Type B pancreatic cell (in vitro differentiated cells): ENCODE results near the gene MYDGF. TPM values are rescaled to one million over a fixed set of nuclear protein-coding genes. Genes with fewer than 3 reads are reported as not detected.

ENCODE experiments used
- DNase-seq: peaks from one replicate; pipeline ENCODE4 v3.0.0; 2021; ENCODE audit warnings: mixed read lengths; ENCODE audit not compliant: unreplicated experiment; ENCODE audit errors: extremely low spot score
- H3K27ac Mint-ChIP-seq: 2 replicates; pipeline ENCODE4 v1.8.0; 2021; ENCODE audit warnings: mild to moderate bottlenecking, mixed read lengths
- H3K27me3 Mint-ChIP-seq: 2 replicates; pipeline ENCODE4 v1.8.0; 2021; ENCODE audit warnings: mixed read lengths
- H3K36me3 Mint-ChIP-seq: 2 replicates; pipeline ENCODE4 v1.8.0; 2021; ENCODE audit warnings: mixed read lengths
- H3K4me1 Mint-ChIP-seq: one replicate; pipeline ENCODE4 v1.8.0; 2021; ENCODE audit warnings: mixed read lengths; ENCODE audit not compliant: unreplicated experiment
- H3K4me3 Mint-ChIP-seq: 2 replicates; pipeline ENCODE4 v1.8.0; 2021; ENCODE audit warnings: mild to moderate bottlenecking, mixed read lengths
- H3K9me3 Mint-ChIP-seq: 2 replicates; pipeline ENCODE4 v1.8.0; 2021; ENCODE audit warnings: mixed read lengths
- total RNA-seq: library from RNA; stranded (reverse); gene quantifications from 2 replicates; pipeline ENCODE4 v1.2.1, GENCODE V29; 2021; ENCODE audit warnings: low replicate concordance
- TF ChIP-seq, protein P1 (sequence below): fragments of 200-600 bp; sonication (generic); conservative IDR thresholded peaks from 2 replicates; pipeline ENCODE4 v1.5.0; 2021; ENCODE audit warnings: antibody characterized with exemption, mild to moderate bottlenecking

Gene MYDGF
- total RNA-seq, 1 donor from 2014 or later: 57.5 TPM

DNA sequence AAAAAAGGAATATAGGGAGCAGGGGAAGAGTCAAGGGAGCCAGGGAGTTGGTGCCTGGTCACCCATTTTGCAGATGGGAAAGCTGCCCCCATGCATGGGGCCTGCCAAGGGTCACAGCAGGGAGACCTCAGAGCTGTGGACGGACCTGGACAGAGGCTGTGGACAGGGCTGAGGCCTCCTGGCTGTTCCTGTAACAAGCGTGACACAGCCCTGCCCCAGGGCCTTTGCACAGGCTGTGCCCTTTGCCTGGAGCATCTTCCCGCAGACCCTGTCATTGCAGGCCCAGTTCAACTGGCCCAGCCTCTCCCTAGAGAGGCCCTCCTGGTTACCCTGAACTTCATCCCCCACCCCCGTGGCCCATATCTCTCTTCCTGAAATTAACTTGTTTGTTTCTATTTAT, 24.4 kb downstream of the MYDGF start:
- Mint-ChIP-seq H3K27ac (no peak overlapping the region), H3K9me3 (no peaks in the 10 kb centered on the region), H3K4me3 (no peak overlapping the region), H3K27me3 (no peaks in the 10 kb centered on the region), H3K36me3 (no peaks in the 10 kb centered on the region), H3K4me1 (peaks cover under 1% of the 10 kb centered on the region)
- TF ChIP-seq, protein P1, sequence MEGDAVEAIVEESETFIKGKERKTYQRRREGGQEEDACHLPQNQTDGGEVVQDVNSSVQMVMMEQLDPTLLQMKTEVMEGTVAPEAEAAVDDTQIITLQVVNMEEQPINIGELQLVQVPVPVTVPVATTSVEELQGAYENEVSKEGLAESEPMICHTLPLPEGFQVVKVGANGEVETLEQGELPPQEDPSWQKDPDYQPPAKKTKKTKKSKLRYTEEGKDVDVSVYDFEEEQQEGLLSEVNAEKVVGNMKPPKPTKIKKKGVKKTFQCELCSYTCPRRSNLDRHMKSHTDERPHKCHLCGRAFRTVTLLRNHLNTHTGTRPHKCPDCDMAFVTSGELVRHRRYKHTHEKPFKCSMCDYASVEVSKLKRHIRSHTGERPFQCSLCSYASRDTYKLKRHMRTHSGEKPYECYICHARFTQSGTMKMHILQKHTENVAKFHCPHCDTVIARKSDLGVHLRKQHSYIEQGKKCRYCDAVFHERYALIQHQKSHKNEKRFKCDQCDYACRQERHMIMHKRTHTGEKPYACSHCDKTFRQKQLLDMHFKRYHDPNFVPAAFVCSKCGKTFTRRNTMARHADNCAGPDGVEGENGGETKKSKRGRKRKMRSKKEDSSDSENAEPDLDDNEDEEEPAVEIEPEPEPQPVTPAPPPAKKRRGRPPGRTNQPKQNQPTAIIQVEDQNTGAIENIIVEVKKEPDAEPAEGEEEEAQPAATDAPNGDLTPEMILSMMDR: no peak
- no peak for DNase-seq

DNA sequence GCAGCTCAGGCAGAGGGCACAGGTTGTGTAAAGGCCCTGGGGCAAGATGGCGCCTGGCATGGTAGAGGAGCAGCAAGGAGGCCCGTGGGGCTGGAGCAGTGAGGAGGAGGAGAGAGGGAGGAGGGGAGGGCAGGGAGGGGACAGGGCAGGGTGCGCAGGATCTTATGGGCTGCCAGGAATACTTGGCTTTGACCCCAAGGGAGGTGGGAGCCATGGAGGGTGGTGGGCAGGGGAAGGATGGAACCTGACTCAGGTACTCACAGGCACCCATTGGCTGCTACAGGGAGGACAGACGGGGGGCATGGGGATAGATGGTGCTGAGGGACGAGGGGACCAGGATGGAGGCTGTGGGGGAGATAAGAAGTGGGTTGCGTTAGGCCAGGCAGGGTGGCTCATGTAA, 27.5 kb downstream of the MYDGF start:
- TF ChIP-seq, protein P1: no peak
- H3K4me1 Mint-ChIP-seq: peaks cover 3% of the 10 kb centered on the region
- H3K4me3 Mint-ChIP-seq: no peak overlapping the region
- DNase-seq: no peak
- H3K36me3 Mint-ChIP-seq: no peaks in the 10 kb centered on the region
- H3K27ac Mint-ChIP-seq: no peak overlapping the region
- no peaks in the 10 kb centered on the region for H3K9me3 Mint-ChIP-seq
- no peaks in the 10 kb centered on the region for H3K27me3 Mint-ChIP-seq

DNA sequence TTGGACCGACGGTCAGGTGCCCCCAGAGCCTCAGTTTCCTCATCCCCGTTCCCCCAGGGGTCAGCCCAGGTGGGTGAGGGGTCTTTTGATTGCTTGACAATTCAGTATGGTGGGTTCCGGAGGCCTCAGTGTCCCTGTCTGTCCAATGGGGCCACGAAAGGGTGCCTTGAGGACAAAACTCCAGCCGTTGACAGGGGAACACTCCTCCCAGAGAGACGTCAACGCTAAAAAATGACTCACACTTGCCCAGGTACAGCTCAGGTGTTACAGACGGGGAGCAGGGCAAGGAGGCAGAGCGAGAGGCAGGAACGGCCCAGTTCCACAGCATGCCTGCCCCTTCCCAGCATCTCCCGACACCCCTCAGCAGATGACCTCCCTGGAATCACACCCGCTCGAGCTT, 29.0 kb downstream of the MYDGF start:
- TF ChIP-seq, protein P1: no peak
- Mint-ChIP-seq H3K27me3 (no peaks in the 10 kb centered on the region), H3K9me3 (no peaks in the 10 kb centered on the region), H3K27ac (no peak overlapping the region), H3K36me3 (no peaks in the 10 kb centered on the region), H3K4me3 (no peak overlapping the region), H3K4me1 (peaks cover 3% of the 10 kb centered on the region)
- DNase-seq: no peak

DNA sequence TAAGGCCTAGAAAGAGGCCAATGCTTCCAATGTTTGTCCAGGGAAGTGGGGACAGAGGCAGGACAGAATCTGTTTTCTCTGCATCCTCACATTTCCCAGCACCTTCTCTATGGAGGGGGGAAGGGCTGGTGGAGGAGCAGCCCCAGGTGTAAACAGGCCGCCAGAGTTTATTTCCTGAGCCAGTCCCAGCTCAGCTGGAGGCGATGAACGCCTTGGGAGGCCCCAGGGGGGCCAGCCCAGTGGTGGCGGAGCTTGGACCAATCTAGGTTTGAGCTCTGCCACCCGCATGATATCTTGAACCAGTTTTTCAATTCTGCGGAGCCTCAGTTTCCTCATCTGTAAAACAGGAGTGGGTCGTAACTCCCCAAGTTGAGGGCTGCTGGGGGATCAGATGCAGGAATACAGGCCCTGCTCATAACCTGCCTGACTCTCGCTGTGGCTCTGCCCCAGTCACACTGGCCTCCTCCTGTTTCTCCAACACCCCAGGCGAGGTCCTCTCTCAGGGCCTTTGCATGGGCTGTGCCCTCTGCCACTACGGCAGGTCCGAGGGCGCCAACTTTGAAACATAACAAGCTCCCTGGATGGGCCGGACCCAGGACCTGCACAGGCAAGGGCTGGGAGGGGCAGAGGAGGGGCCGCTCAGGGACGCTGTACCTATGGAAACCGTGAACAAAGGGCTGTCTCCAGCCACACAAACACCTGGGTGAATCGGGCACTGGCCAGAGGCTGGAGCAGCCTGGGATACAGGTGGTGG, 29.7 kb downstream of the MYDGF start:
- H3K27ac Mint-ChIP-seq: no peak overlapping the region

DNA sequence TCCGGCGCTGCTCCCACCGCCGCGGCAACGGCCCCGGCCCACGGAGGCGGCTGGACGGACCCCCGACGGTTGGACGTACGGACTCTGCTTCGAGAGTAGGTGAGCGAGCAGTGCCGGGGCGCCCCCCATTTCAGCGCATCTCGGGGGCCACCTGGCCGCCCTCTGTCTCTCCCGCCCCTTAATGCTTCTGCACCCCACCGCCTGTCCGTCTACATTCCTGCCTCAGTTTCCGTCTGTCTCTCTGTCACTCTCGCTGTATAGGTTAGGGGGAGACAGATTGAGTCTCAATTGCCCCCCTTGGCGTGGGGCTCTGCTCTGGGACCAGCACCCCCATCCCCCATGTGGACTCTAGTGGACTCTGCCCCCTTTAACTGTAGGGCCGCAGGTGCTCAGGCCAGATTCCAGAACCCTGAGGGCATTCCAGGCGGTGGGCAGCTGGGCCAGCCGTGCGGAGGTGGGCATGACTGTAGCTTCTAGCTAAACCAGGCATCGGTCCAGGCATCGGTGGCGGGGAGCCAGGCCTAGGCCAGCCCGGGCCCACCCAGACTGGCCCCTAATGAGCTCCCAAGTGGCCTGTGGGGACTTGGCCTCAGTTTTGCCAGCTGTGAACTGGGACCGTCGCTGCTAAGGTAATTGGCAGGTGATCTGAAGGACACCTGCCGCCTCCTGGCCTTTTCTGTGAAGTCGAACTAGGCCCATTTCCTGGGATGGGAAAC, 30.5 kb downstream of the MYDGF start:
- peaks cover 3% of the 10 kb centered on the region for H3K4me1 Mint-ChIP-seq
- H3K4me3 Mint-ChIP-seq: peak overlapping the region; percentile 94
- H3K9me3 Mint-ChIP-seq: no peaks in the 10 kb centered on the region
- TF ChIP-seq, protein P1: no peak
- H3K27me3 Mint-ChIP-seq: no peaks in the 10 kb centered on the region
- no peaks in the 10 kb centered on the region for H3K36me3 Mint-ChIP-seq
- DNase-seq: no peak
- peak overlapping the region; percentile 66 for H3K27ac Mint-ChIP-seq

More for the DNA sequence above, 29.7 kb downstream of the MYDGF start:
- Mint-ChIP-seq H3K27me3 (no peaks in the 10 kb centered on the region), H3K4me3 (peak overlapping the region; percentile 94), H3K36me3 (no peaks in the 10 kb centered on the region), H3K4me1 (peaks cover 3% of the 10 kb centered on the region), H3K9me3 (no peaks in the 10 kb centered on the region)
- DNase-seq: no peak
- TF ChIP-seq, protein P1: no peak
